Right lobe of liver (tissue), 4 donors: ENCODE data around the gene COX6A2.

Source experiments
- POLR2A ChIP-seq: fragments of 450-650 bp; IDR thresholded peaks from one replicate; pipeline ENCODE4 v1.6.1; 2017; ENCODE audit warnings: antibody characterized with exemption, mild to moderate bottlenecking
- TF ChIP-seq, protein P1 (sequence below), 4 donors: fragments of 200-600 bp in 3 of 4; fragments of 450-650 bp in 1 of 4; IDR thresholded peaks; one replicate each; pipeline versions ENCODE4 v1.5.1 to v1.8.0; 2016 to 2022; ENCODE audit warnings: antibody characterized with exemption in 4 of 4, mild to moderate bottlenecking in 2 of 4
- donor health status: DM: no; HTN: no; CAD: no.
- donor health status: DM: no; HTN: no; CAD: no.
- donor health status: DM: no; HTN: yes; CAD: no.

DNA sequence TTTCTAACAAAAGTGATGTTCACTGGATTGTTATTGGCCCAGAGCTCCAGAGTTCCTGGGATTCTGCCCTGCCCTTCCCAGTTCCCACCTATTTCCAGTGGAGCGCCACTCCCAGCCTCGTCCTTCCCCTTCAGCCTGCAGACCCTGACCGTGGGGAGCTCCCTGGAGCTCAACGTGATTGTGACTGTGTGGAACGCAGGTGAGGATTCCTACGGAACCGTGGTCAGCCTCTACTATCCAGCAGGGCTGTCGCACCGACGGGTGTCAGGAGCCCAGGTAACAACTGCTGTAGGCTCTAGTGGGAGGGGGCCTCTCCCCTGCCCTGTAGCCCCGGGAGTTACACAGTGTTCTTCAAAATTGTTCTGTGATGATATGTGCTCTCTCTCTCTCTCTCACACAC lies 11.8 kb downstream of the COX6A2 start:
- TF ChIP-seq, protein P1, sequence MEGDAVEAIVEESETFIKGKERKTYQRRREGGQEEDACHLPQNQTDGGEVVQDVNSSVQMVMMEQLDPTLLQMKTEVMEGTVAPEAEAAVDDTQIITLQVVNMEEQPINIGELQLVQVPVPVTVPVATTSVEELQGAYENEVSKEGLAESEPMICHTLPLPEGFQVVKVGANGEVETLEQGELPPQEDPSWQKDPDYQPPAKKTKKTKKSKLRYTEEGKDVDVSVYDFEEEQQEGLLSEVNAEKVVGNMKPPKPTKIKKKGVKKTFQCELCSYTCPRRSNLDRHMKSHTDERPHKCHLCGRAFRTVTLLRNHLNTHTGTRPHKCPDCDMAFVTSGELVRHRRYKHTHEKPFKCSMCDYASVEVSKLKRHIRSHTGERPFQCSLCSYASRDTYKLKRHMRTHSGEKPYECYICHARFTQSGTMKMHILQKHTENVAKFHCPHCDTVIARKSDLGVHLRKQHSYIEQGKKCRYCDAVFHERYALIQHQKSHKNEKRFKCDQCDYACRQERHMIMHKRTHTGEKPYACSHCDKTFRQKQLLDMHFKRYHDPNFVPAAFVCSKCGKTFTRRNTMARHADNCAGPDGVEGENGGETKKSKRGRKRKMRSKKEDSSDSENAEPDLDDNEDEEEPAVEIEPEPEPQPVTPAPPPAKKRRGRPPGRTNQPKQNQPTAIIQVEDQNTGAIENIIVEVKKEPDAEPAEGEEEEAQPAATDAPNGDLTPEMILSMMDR (IDR thresholded peaks at IDR 0.05) = no peak
- no peak for TF ChIP-seq POLR2A
